DND-41 (cell line): ENCODE results near the gene TSHZ3.

Experiments used
- EZH2 ChIP-seq: IDR thresholded peaks from 3 replicates; pipeline ENCODE4 v1.6.1; 2012; ENCODE audit warnings: borderline replicate concordance, low read depth, mild to moderate bottlenecking, moderate library complexity, low read length, inconsistent platforms; ENCODE audit not compliant: severe bottlenecking
- TF ChIP-seq, protein P1 (sequence below): IDR thresholded peaks from 2 replicates; pipeline ENCODE4 v1.5.1; 2012; ENCODE audit warnings: borderline replicate concordance, low read length, moderate library complexity, mild to moderate bottlenecking; ENCODE audit not compliant: poor library complexity, severe bottlenecking; ENCODE audit errors: extremely low read depth

- TF ChIP-seq, protein P1, sequence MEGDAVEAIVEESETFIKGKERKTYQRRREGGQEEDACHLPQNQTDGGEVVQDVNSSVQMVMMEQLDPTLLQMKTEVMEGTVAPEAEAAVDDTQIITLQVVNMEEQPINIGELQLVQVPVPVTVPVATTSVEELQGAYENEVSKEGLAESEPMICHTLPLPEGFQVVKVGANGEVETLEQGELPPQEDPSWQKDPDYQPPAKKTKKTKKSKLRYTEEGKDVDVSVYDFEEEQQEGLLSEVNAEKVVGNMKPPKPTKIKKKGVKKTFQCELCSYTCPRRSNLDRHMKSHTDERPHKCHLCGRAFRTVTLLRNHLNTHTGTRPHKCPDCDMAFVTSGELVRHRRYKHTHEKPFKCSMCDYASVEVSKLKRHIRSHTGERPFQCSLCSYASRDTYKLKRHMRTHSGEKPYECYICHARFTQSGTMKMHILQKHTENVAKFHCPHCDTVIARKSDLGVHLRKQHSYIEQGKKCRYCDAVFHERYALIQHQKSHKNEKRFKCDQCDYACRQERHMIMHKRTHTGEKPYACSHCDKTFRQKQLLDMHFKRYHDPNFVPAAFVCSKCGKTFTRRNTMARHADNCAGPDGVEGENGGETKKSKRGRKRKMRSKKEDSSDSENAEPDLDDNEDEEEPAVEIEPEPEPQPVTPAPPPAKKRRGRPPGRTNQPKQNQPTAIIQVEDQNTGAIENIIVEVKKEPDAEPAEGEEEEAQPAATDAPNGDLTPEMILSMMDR = no peak
- TF ChIP-seq EZH2 = no peak
These were observed 3.8 kb upstream of the TSHZ3 start for GRCh38 chr19:31352782-31353651.
